Measurements from ENCODE around the gene TBC1D2B. TPM values are rescaled to one million over a fixed set of nuclear protein-coding genes. Genes with fewer than 3 reads are reported as not detected.
"Not testable (repeated sequence)": the region's sequence is repeated elsewhere in the genome, so short reads cannot be mapped to it uniquely, and the experiment has no call there.

TBC1D2B gene
- total RNA-seq, 1 experiment from 2014 or later = 17.6 TPM

DNA sequence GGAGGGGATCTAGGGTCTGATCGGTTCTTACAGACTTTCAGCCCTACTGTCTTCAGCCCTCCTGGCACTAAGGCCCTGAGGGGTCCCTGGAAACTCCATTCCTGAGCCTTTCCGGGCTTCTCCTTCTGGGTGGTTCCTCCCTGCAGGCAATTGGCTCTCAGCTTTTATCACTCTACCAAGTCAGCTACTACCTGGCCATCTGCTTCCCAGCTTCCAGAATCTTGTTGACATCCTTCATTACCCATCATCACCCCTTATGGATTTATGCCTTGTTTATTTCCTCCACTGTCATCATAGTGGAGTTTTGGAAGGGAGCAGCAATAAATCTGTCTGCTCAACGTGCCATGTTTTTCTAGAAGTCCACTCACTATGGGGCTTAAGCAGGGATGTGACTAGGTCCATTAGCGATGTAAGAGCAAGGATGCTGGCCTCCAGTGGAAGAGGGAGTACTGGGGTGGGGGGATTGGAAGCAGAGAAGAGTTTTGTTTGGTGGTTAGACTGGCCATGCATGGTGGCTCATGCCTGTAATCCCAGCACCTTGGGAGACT is 106.6 kb downstream of the TBC1D2B start:
- not testable (repeated sequence) for H2BK20ac ChIP-seq (ENCODE audit: low read depth, low read length, poor library complexity, severe bottlenecking); H3K79me2 ChIP-seq (ENCODE audit: insufficient read depth, low read length); H2BK15ac ChIP-seq (ENCODE audit: low read depth, low read length); H3K23me2 ChIP-seq (ENCODE audit: insufficient read length, low read depth, low read length, poor library complexity, severe bottlenecking); H3K27me3 ChIP-seq (ENCODE audit: insufficient read depth, low read length); H2AK5ac ChIP-seq (ENCODE audit: insufficient read length, low read length); H3K27ac ChIP-seq (ENCODE audit: insufficient read length, low read depth, low read length); H3K4me1 ChIP-seq (ENCODE audit: insufficient read depth, low read length); H3K56ac ChIP-seq (ENCODE audit: insufficient read length, low read depth, low read length); H3K27me3 Mint-ChIP-seq (ENCODE audit: low read depth); H3K79me1 ChIP-seq (ENCODE audit: insufficient read depth, low read depth, low read length, poor library complexity, severe bottlenecking); H3K9me3 ChIP-seq (ENCODE audit: control insufficient read depth, low read depth, low read length); H3K4me3 Mint-ChIP-seq; H3K4me1 Mint-ChIP-seq; H2BK120ac ChIP-seq (ENCODE audit: low read depth, low read length, poor library complexity, severe bottlenecking); H4K8ac ChIP-seq (replicated peaks; ENCODE audit: insufficient read length, low read depth, low read length); H2AFZ ChIP-seq (ENCODE audit: low read length); H3K4me2 ChIP-seq (ENCODE audit: insufficient read depth, insufficient read length, low read length); H4K91ac ChIP-seq (ENCODE audit: insufficient read length, low read depth, low read length); H3K9me3 Mint-ChIP-seq; H4K20me1 ChIP-seq (ENCODE audit: control insufficient read depth, insufficient read depth, insufficient read length); H2BK12ac ChIP-seq (ENCODE audit: insufficient read length, low read depth, low read length); H4K5ac ChIP-seq (ENCODE audit: insufficient read length, low read depth, low read length); H3K14ac ChIP-seq (ENCODE audit: insufficient read depth, low read length); H3T11ph ChIP-seq (ENCODE audit: low read length); H3K18ac ChIP-seq (ENCODE audit: insufficient read length, low read depth, low read length); H3K36me3 Mint-ChIP-seq (ENCODE audit: insufficient read depth in 1 of 3, low read depth in 3 of 3); H3K23ac ChIP-seq (ENCODE audit: insufficient read length, low read depth, low read length); DNase-seq; H2BK5ac ChIP-seq (ENCODE audit: insufficient read length, low read length); H3K9ac ChIP-seq (ENCODE audit: extremely low read depth, insufficient read length, low read length); H3K4ac ChIP-seq (ENCODE audit: low read depth, low read length)
- no CpG with 5 or more reads among the region's 4 CpGs for WGBS (ENCODE audit: extremely low coverage, insufficient read length, low lambda C conversion rate)
- 0 out of 7 replicates have a peak overlapping the region, but pooled peaks of 1 of the 3 experiments have one; percentile 34 for H3K27ac Mint-ChIP-seq

Measured in H9 (cell line).